ENCODE results near the gene MCM10.
"Not testable (repeated sequence)": the region's sequence is repeated elsewhere in the genome, so short reads cannot be mapped to it uniquely, and the experiment has no call there.

The MCM10 gene

DNA sequence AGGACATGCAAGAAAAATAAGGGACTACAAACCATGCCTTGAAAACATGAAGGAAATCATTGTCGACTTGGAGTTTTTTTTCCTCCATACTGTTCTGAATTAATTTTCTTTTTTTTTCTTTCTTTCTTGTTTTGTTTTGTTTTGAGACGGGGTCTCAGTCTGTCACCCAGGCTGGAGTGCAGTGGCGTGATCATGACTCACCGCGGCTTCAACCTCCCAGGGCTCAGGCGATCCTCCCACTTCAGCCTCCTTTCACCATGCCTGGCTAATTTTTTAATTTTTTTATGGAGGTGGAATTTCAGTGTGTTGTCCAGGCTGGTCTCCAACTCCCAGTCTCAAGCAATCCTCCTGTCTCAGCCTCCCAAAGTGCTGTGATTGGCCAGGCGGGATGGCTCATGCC, 61.2 kb downstream of the MCM10 start:
- no peak for DNase-seq

DNA sequence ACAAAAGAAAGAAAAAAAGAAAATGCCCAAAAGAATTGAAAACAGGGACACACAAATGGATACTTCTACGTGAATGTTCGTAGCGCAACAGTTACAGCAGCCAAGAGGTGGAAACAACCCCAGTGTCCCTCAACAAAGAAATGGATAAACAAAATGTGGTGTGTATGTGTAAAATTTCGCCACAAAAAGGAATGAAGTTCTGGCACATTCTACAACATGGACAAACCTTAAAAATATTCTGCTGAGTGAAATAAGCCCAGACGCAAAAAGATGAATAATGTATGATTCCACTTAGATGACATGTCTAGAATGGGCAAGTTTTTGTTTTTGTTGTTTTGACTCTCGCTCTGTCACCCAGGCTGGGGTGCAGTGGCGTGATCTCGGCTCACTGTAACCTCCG, 61.9 kb downstream of the MCM10 start:
- DNase-seq = no peak

- DNase-seq = no peak
These were observed 63.0 kb downstream of the MCM10 start for GRCh38 chr10:13224210-13224995.

GRCh38 chr10:13225601-13226000, 64.2 kb downstream of the MCM10 start:
- no peak for DNase-seq

DNA sequence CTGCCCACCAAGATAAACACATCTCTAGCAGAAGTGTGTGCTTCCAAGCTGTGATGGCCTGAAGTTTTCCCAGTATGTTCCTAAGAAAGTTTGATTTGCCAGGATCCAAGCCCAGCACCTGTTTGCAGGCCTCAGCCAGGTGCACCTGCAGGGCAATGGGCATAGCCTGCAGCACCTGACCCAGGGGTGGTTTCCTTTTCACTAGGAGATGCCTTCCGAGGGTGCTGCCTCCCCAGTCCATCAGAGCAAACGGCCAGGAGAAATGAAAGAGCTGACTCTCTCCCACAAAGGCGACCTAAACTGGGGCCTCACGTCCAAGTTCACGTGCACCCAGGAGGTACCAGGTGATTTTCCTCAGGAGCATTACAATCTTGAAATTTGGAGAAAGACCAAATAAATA, 65.7 kb downstream of the MCM10 start:
- DNase-seq = no peak

- no peak for DNase-seq
These were observed 69.8 kb downstream of the MCM10 start for GRCh38 chr10:13231190-13231589.

DNA sequence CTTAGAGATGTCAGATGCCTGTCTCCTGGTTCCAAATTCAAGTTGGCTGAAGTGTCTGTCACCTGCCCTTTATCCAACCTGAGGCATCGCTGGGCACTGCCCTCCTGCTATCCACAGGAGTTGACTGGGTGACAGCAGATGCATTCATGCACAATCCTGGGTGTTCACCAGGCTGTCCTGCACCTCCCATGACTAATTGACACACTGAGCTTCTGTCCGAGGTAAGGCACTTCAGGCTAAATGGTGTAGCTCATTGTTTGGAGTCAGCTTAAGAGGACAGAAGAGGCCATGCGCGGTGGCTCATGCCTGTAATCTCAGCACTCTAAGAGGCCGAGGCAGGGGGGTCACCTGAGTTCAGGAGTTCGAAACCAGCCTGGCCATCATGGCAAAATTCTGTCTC, 70.5 kb downstream of the MCM10 start:
- no peak for DNase-seq

- no peak for DNase-seq
These were observed 72.0 kb downstream of the MCM10 start for GRCh38 chr10:13233358-13233757.

DNA sequence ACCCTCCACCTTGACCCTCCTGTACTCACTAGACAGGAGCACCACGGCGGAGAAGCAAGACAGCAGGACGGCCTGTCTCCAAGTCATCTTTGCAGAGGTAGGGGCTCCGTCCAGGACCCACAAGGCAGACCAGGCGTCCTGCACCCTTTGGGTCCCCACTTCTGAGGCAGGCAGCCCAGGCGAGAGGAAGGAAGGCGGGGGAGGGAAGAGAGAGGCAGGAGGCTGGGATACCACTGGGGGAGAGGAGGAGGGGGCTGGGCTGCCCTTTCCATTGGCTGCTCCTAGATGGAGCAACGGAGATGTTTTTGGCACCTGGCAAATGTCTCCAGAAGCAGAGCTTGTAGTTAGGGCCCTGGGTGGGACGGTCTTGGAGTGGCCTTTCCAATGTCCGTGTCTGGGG, 72.8 kb downstream of the MCM10 start, which contains the start of gene UCMA:
UCMA (minus strand) TSS at position 203 of the 400 bp plus-strand sequence; CDS start at position 87, 116 bp downstream.
- no peak for DNase-seq

GRCh38 chr10:13234736-13235135, 73.4 kb downstream of the MCM10 start:
- not testable (repeated sequence) for DNase-seq

DNA sequence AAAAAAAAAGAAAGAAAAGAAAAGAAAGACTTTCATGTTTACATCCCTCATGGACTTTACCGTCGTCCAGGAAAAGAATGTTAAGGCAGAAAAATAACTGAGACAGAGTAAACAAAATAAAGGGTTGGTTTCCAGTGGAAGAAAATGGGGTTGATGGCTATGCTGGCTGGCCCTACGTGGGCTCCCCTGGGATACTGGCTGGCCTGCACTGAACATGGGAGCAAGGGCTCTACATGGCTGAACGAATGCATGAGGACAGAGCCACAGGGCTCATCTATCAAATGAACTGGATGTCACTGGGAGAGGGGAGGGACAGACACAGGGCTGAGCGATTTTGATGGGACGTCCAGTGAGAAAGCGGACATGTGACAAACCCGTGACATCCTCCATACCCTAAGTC, 75.3 kb downstream of the MCM10 start:
- DNase-seq = no peak

DNA sequence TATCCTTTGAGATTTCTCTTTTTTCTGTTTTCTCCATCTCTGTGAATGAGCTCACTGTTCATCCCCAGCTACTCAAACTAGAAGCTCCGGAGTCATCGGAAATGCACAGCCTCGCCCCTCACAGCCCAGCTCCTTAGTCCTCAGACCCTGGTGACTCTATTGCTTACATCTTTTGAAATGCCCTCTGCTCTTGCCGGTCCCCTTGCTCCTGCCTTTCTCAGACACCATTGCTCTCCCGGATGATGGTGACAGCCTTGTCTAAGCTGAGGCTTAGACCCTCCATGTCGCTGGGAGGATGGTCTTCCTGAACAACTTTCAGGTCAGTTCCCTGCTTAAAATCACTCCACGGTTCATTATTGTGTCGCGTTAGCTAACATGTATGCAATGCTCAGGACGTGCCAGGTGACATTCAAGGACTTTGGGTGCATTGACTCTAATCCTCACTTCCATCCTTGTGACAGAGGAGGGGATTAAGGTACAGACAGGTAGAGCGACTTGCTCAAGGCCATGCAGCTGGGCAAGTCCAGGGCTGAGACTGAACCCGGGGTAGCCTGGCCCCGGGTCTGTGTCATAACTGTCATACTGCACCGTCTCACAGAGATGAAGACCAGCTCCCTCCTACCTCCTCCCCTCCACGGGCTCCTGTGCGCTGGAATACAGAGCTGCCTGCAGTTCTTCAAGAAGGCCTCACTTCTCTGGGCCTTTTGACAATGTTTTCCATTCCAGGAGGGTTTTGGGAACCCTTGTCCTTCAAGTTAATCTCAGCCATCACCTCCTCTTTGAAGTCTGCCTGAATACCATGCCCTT, 77.1 kb downstream of the MCM10 start:
- no peak for DNase-seq

DNA sequence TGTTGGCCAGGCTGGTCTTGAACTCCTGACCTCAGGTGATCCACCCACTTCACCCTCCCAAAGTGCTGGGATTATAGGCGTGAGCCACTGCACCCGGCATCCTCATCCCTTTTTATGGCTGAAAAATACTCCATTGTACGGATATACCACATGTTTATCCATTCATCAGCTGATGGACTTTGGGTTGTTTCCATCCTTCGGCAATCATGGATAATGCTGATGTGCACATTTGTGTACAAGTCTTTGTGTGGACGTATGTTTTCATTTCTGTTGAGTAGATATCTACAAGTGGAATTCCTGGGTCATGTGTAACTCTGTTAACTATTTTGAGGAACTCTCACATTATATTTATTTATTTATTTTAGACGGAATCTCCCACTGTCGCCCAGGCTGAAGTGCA, 78.6 kb downstream of the MCM10 start:
- no peak for DNase-seq

- no peak for DNase-seq
These were observed 80.3 kb downstream of the MCM10 start for GRCh38 chr10:13241613-13242012.

DNA sequence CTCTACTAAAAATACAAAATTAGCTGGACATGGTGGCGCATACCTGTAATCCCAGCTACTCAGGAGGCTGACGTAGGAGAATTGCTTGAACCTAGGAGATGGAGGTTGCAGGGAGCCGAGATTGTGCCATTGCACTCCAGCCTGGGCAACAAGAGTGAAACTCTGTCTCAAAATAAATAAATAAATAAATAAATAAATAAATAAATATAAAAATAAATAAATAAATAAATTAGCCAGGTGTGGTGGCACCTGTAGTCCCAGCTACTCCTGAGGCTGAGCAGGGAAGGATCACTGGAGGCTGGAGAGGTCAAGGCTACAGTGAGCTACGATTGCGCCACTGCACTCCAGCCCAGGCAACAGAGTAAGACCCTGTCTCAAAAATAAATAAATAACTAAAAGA, 80.9 kb downstream of the MCM10 start:
- DNase-seq = not testable (repeated sequence)

DNA sequence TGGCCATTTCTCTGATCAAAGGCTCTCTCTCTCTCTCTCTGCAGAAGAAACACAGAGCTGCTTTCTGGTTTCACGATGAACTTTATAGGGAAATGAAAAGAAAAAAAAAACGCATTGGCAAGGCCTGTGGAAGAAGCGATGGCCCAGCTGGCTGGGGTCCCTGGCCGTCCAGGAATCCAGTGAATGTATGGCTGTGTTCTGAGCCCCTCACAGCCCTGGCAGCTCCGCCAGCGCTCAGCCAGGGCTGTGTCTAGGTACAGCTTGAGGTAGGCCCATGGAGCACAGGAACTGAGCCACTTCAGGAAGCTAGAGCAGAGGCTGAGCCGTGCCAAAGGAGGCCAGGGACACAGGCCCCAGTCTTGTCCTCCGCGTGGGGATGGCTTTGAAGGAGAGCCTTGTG, 85.9 kb downstream of the MCM10 start:
- peak; percentile 70 for DNase-seq

DNA sequence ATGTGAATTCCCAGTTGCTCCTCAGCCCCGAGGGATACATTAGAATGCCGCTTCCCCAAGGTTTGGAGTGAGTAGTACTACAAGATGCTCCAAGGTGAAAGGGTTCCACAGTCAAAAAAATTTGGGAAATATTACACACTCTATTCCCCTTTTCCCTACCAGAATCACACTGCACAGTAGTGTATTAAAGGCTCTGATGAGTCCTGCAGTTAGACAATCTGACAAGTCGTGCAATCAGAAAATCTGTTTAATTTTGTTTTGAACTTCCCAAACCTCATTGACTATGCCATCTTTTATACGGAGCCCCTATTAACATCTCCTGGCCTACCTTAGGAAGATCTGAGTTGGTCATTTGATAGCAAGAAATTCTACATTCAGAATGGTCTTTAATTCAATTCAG, 86.4 kb downstream of the MCM10 start:
- no peak for DNase-seq

GRCh38 chr10:13253726-13254125, 92.4 kb downstream of the MCM10 start:
- DNase-seq = no peak

- DNase-seq = no peak
These were observed 95.3 kb downstream of the MCM10 start for GRCh38 chr10:13256627-13257026.

DNA sequence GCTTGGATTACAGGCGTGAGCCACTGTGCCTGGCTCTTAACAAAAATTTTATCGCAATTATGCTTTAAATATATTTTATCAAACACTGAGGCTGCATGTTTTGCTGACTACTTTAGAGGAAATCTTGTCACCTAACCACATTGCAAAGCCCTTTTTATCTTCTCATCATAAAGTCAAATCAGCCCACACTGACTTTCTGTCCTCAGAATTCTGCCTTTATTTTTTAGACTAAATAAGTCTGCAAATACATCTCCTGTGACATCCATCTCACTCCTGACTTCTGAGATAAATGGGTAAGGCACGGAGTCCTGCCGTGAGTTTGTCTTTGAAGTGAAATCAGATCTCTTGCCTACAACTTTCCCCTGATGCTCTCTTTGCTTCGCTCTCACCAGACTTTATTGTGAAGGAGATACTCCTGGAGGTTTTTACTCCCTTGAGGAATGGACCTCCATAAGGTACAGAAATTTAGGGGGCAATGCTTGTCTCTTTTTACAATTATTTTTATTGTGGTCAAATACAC, 96.3 kb downstream of the MCM10 start:
- no peak for DNase-seq
